ENCODE data around the gene COX8C.
"Not testable (repeated sequence)": the region's sequence is repeated elsewhere in the genome, so short reads cannot be mapped to it uniquely, and the experiment has no call there.

COX8C gene

DNA sequence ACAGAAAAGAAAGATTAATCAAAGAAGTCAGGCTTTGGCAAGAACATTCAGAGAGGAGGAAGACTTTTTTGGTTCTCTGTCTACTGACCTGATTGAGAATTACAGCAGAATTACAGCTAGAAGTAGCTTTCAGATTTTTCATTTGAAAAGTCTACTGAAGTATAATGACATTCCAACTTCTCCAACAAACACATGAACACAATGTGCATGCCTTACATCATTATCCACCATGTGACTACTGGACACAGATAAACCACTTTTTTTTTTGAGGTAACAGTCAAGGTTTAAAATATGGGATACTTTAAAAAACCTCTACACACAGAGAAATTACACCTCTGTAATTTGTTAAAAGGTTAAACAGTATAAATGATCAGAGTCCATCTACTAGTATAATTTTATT is 26.5 kb upstream of the COX8C start:
- no peak for FAIRE-seq
- no peak for DNase-seq (ENCODE audit: low spot score)

- FAIRE-seq (no peak), DNase-seq (ENCODE audit: low spot score) (no peak)
Observed at GRCh38 chr14:93322929-93323599, 23.9 kb upstream of the COX8C start.

- FAIRE-seq (no peak), DNase-seq (ENCODE audit: low spot score) (no peak)
Observed at GRCh38 chr14:93323600-93324174, 23.3 kb upstream of the COX8C start.

DNA sequence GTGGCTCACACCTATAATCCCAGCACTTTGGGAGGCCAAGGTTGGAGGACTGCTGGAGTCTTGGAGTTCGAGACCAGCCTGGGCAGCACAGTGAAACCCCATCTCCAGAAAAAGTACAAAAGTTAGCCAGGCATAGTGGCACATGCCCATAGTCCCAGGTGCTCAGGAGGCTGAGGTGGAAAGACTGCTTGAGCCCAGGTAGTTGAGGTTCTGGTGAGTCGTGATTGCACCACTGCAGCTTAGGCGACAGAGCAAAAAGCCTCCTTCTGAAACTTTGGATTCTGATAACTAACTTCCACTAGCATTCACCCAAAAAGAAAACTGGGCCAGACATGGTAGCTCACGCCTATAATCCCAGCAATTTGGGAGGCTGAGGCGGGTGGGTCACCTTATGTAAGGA is 20.8 kb upstream of the COX8C start:
- no peak for FAIRE-seq
- no peak for DNase-seq (ENCODE audit: low spot score)

- DNase-seq (ENCODE audit: low spot score), result no peak
- FAIRE-seq, result no peak
Observed at GRCh38 chr14:93328546-93328945, 18.4 kb upstream of the COX8C start.

DNA sequence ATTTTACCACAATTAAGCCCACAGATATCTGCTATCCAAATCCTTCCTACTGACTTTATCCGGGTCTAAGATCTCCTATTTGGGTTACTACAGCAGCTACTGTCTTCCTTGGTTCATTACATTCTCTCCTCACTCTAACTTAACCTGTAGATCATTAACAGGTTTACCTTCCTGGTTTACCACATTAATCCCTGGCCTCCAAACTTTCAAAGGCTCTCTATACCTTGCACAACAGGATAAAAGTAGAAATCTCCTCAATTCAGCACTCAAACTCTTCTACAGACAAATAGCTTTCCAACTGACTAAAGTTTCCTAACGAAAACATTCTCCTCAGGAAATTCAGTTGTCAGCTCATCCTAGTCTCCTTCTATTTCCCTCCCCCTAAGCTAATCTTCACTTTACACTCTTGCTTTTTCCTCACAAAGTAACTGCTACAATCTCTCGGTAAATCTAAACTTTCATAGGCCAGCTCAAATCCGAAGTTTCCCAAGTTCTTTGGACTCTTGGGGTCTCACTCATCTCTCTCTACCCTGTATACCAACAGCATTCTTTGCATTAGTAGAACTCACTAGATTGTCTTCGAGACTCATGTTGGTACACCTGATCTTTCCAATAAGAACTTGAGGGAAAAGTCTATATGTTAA is 16.9 kb upstream of the COX8C start:
- DNase-seq (ENCODE audit: low spot score) (peak; percentile 50), FAIRE-seq (peak; percentile 80)

GRCh38 chr14:93330609-93331000 is 16.4 kb upstream of the COX8C start:
- DNase-seq (ENCODE audit: low spot score) (no peak), FAIRE-seq (no peak)

- DNase-seq (ENCODE audit: low spot score) (no peak), FAIRE-seq (no peak)
Observed at GRCh38 chr14:93331002-93331727, 15.8 kb upstream of the COX8C start.

DNA sequence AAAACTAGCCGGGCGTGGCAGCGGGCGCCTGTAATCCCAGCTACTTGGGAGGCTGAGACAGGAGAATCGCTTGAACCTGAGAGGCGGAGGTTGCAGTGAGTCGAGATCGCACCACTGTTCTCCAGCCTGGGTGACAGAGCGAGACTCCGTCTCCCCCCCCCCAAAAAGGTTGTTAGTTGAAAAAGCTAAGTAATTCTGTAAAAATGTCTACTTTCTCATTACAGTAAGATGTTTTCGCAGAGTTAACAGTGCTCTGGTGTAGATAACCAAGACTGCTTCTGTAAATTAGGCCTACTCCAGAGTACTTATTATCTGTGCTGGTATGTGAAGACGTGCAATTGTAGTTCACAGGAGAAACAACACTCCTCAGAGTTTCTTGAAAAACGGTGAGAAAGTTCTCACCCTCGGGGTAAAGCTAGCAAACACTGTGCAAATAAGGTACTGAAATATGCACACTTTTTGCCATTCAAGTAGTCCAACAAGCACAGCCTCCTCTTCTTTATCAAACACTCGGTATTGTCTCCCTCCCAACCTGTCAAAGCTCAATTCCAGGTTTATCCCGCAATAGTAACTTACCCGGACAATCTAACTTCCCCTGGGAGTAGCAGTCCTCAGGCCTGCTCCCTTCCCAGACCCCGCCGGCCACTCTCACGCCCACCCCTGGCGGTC is 15.1 kb upstream of the COX8C start:
- DNase-seq (ENCODE audit: low spot score) (no peak), FAIRE-seq (no peak)

GRCh38 chr14:93332397-93332852 is 14.6 kb upstream of the COX8C start:
- FAIRE-seq (no peak), DNase-seq (ENCODE audit: low spot score) (no peak)

DNA sequence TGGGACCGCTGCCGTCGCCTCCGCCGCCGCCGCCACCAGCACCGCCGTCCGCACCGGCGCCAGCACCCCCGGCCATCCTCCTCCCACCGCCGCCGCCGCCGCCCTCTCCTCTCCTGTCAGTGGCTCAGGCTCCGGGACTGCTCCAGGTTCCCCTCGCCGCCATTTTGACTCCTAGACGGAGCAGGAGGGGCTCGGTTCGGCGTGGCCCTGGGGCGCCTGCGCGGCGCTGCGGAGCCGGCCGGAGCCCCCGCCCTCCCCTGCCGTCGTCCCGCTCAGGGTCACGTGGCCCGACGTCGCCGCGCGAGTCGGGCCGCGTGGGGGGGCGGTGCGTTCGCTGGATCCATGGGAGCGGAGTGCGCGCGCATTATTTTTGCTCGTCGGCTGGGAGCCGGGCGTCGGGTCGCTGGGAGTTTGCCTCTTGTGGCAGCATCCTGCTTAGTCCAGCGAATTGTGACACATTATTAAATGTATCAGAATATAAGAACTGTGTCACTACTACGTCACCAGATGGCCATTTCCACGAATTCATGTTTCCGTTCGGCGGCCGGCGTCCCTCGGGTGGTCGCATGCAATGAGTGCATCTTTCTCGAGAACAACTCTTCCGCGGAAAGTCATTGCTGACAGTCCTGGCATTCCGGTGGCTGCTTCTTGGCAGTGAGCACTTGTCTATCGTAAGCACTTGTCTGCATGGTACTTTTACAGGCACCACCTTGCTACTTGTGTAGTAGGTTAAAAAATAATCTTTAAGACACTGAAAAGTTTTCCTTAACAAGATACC is 13.9 kb upstream of the COX8C start, which contains the start of gene BTBD7:
Gene BTBD7, minus strand, starts transcription at position 184 of the 778 bp plus-strand sequence. CDS start 36,985 bp downstream, outside the sequence.
- DNase-seq (ENCODE audit: low spot score) (peak; percentile 71), FAIRE-seq (no peak)

GRCh38 chr14:93333631-93334103 is 13.3 kb upstream of the COX8C start:
- DNase-seq (ENCODE audit: low spot score), result no peak
- FAIRE-seq, result no peak

- no peak for FAIRE-seq
Observed at GRCh38 chr14:93337143-93337753, 9.7 kb upstream of the COX8C start.

GRCh38 chr14:93337884-93338283 is 9.1 kb upstream of the COX8C start:
- FAIRE-seq, result no peak
- DNase-seq (ENCODE audit: low spot score), result no peak

More at GRCh38 chr14:93337143-93337753, 9.7 kb upstream of the COX8C start:
- no peak for DNase-seq (ENCODE audit: low spot score)

DNA sequence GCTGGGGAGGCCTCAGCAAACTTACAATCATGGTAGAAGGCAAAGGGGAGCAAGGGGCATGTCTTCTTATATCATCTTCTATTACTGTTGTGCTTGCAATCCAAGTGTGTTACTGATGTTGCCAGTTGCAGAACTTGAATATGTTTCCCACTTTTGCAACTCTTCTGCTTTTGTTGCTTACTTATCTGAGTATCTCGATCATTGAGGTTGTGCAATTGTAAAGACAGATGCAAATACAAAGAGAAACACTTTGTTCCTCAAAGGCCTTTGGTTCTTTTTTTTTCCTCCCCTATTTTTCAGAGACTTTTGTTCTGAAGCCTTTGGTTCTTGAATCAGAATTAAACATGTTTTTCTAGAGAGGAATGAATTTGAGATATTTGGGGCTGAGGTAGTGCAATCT is 3.7 kb upstream of the COX8C start:
- FAIRE-seq, result no peak
- DNase-seq (ENCODE audit: low spot score), result no peak

DNA sequence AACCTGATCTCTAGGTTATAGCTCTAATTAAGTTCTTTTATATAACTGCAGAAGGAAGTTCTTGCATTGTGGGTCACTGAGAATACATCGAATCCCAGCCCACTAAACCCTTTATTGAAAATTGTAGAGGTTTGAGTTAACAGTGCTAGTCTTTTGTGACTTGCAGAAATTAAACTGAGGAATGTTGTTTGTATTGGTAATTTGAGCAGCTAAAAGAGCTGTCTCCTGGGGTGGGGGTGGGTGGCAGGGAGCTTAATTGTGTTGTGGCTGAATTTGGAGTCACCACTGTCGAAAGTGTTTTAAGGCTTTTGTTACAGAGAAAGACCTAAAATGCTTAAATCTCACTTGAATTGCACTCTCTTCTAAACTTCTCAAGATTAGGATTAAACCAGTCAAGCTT is 3.2 kb upstream of the COX8C start:
- no peak for DNase-seq (ENCODE audit: low spot score)
- FAIRE-seq, result no peak

GRCh38 chr14:93347850-93348249 is 868 bp downstream of the COX8C start:
- FAIRE-seq (no peak), DNase-seq (ENCODE audit: low spot score) (no peak)

GRCh38 chr14:93348292-93348691 is 1.3 kb downstream of the COX8C start:
- FAIRE-seq, result no peak
- DNase-seq (ENCODE audit: low spot score), result no peak

DNA sequence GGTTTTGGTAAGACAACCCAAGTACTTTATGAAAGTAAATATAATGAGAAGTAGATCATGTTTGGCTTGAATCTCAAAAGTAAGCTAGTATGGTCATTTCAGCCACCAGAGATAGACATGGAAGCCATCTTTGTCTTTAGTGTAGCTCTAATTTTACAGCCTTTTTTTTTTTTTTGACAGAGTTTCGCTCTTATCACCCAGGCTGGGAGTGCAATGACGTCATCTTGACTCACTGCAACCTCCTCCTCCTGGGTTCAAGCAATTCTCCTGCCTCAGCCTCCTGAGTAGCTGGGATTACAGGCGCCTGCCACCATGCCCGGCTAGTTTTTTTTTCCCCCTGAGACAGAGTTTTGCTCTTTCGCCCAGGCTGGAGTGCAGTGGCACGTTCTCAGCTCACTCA is 7.9 kb downstream of the COX8C start:
- not testable (repeated sequence) for DNase-seq (ENCODE audit: low spot score); FAIRE-seq

Measured in RCC 7860 (cell line).